Panc1 (cell line): ENCODE data around the gene SEPTIN2.

Experiments
- CTCF ChIP-seq: fragments of 450-650 bp; IDR thresholded peaks from 2 replicates; pipeline ENCODE4 v1.5.1; 2017; ENCODE audit warnings: mild to moderate bottlenecking
- POLR2AphosphoS5 ChIP-seq: IDR thresholded peaks from 2 replicates; pipeline ENCODE4 v1.6.1; 2012; ENCODE audit warnings: mild to moderate bottlenecking, low read depth, low read length, moderate library complexity
- SIN3A ChIP-seq: IDR thresholded peaks from 2 replicates; pipeline ENCODE4 v1.6.1; 2012; ENCODE audit warnings: low read depth, mild to moderate bottlenecking, low read length, moderate library complexity, borderline replicate concordance; ENCODE audit not compliant: insufficient read depth
- TCF7L2 ChIP-seq: IDR thresholded peaks from 2 replicates; pipeline ENCODE4 v1.6.1; 2011; ENCODE audit warnings: mild to moderate bottlenecking, low read depth, low read length, inconsistent platforms
- TF ChIP-seq, protein P1 (sequence below), 2 experiments: IDR thresholded peaks; 2 replicates each; pipeline ENCODE4 v1.6.1; 2011 to 2012; ENCODE audit warnings: low read depth in 2 of 2, control low read depth in 1 of 2, low read length in 1 of 2, mild to moderate bottlenecking in 1 of 2, moderate library complexity in 1 of 2; ENCODE audit not compliant: insufficient read depth in 1 of 2

DNA sequence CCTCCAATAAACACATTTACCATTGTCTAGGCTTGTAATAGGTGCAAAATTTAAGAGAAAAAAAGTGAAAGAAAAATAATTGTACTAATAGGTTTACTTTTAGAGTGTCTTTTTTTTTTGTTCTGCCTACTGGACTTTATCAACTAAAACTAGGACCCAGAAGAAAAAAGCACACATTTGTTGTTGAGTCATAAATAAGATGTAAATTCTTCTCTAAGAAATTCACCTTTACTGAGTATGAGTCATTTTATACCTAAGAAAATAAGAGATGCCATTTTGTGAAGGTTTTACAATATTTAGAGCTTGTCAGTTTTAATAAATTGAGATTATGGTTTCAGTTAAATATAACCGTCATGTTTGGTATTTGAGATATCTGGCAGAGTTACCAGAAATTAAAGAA lies 59.6 kb downstream of the SEPTIN2 start:
- TF ChIP-seq CTCF (no peak), POLR2AphosphoS5 (no peak), SIN3A (no peak), TCF7L2 (no peak)
- TF ChIP-seq, protein P1, sequence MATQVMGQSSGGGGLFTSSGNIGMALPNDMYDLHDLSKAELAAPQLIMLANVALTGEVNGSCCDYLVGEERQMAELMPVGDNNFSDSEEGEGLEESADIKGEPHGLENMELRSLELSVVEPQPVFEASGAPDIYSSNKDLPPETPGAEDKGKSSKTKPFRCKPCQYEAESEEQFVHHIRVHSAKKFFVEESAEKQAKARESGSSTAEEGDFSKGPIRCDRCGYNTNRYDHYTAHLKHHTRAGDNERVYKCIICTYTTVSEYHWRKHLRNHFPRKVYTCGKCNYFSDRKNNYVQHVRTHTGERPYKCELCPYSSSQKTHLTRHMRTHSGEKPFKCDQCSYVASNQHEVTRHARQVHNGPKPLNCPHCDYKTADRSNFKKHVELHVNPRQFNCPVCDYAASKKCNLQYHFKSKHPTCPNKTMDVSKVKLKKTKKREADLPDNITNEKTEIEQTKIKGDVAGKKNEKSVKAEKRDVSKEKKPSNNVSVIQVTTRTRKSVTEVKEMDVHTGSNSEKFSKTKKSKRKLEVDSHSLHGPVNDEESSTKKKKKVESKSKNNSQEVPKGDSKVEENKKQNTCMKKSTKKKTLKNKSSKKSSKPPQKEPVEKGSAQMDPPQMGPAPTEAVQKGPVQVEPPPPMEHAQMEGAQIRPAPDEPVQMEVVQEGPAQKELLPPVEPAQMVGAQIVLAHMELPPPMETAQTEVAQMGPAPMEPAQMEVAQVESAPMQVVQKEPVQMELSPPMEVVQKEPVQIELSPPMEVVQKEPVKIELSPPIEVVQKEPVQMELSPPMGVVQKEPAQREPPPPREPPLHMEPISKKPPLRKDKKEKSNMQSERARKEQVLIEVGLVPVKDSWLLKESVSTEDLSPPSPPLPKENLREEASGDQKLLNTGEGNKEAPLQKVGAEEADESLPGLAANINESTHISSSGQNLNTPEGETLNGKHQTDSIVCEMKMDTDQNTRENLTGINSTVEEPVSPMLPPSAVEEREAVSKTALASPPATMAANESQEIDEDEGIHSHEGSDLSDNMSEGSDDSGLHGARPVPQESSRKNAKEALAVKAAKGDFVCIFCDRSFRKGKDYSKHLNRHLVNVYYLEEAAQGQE (IDR thresholded peaks at IDR 0.05; ENCODE audit: insufficient read depth in 1 of 2, low read depth in 2 of 2, low read length in 1 of 2) = no peak
